GM13976 (cell line): ENCODE results near the gene TRPM5.

Source experiments
- DNase-seq: peaks from one replicate; pipeline ENCODE4 v3.0.0; 2012; ENCODE audit warnings: low spot score
- in situ Hi-C: fragments of 300-500 bp; cut with MboI; formaldehyde crosslinking; loops from one replicate; pipeline ENCODE4 v1.12.0; 2022; ENCODE audit warnings: low sequenced_read_pairs, mixed read lengths, inconsistent platforms; ENCODE audit not compliant: unreplicated experiment
- TF ChIP-seq, protein P1 (sequence below): IDR thresholded peaks from 2 replicates; pipeline ENCODE4 v1.5.1; 2012; ENCODE audit warnings: borderline replicate concordance, mild to moderate bottlenecking; ENCODE audit not compliant: insufficient read depth; ENCODE audit errors: extremely low read depth, missing control alignments, control extremely low read depth

TRPM5 gene

GRCh38 chr11:2452321-2453012 is 8.2 kb upstream of the TRPM5 start:
- no peak for DNase-seq
- TF ChIP-seq, protein P1, sequence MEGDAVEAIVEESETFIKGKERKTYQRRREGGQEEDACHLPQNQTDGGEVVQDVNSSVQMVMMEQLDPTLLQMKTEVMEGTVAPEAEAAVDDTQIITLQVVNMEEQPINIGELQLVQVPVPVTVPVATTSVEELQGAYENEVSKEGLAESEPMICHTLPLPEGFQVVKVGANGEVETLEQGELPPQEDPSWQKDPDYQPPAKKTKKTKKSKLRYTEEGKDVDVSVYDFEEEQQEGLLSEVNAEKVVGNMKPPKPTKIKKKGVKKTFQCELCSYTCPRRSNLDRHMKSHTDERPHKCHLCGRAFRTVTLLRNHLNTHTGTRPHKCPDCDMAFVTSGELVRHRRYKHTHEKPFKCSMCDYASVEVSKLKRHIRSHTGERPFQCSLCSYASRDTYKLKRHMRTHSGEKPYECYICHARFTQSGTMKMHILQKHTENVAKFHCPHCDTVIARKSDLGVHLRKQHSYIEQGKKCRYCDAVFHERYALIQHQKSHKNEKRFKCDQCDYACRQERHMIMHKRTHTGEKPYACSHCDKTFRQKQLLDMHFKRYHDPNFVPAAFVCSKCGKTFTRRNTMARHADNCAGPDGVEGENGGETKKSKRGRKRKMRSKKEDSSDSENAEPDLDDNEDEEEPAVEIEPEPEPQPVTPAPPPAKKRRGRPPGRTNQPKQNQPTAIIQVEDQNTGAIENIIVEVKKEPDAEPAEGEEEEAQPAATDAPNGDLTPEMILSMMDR = no peak
- in situ Hi-C loops = no loop called here

- TF ChIP-seq, protein P1 = no peak
- in situ Hi-C loops = no loop called here
- no peak for DNase-seq
Observed at GRCh38 chr11:2451916-2452315, 7.6 kb upstream of the TRPM5 start.

DNA sequence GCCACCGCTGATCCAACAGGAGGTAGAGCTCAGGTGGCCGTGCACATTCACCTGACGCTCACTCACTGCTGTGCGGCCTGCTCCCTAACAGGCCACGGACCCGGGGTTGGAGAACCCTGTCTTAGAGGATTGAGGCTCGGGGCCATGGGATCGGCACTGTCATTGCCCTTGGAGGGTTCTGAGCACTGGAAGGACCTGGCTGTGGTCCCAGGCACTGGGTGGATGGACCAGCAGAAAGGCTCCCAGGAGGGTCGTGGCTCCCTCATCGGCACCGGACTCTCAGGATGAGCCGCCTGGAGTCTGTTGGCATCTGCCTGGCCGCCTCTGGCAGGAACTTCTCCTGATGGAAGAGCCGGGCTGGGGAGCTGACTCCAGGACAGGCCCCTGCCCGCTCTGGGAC is 7.0 kb upstream of the TRPM5 start:
- no peak for DNase-seq
- in situ Hi-C loops = no loop called here
- TF ChIP-seq, protein P1 = no peak

- TF ChIP-seq, protein P1 = no peak
- in situ Hi-C loops = no loop called here
Observed at GRCh38 chr11:2450321-2451041, 6.2 kb upstream of the TRPM5 start.

DNA sequence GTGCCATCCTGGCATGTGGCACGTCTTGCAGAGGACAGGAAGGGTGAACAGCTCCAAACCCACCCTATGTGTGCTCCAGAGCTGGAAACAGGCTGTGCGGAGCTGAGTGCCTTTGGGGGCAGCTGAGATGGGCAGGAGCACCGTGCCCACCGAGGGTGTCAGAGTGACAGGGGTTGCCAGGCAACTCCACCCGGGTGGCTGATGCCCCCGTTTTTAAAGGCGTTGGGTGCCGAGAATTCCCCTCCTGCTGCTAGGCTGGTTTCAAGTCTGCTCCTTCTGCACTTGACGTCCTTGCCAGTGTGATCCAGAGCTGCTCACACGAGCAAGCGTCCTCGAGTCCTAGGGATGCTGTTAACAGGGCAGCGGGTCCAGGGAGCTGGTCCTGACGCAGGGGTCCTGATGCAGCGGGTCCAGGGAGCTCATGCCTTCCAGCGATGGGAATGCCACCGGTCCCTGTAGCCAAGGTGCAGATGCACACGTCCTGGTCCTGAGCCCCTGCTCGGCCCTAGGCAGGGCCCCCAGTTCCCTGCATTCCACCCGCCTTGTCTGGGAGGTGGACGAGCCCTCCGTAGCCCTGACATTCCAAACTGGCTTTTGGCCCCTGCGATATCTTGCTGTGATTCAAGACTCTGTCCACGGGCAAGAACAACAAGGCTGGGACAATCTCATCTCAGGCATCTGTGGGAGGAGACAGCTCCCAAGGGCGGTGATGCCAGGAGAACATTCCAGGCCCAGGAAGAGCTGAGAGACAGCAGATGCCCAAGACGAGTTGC is 5.4 kb upstream of the TRPM5 start:
- TF ChIP-seq, protein P1 = no peak
- no peak for DNase-seq
- in situ Hi-C loops = no loop called here

More at GRCh38 chr11:2450321-2451041, 6.2 kb upstream of the TRPM5 start:
- DNase-seq = no peak

- in situ Hi-C loops = no loop called here
Observed at GRCh38 chr11:2448661-2449547, 4.6 kb upstream of the TRPM5 start.

More at GRCh38 chr11:2448661-2449547, 4.6 kb upstream of the TRPM5 start:
- TF ChIP-seq, protein P1 = no peak
- DNase-seq = no peak
